RWPE1 (cell line): ENCODE data around the gene EIF3I.

Experiments
- CTCF ChIA-PET: fragments of 350-600 bp; sonication (Branson Sonifier 250); formaldehyde crosslinking; extraction: SDS; loops from one replicate; lab custom pipeline; 2021; lab: Yijun Ruan, JAX
- POLR2A ChIA-PET: fragments of 400-600 bp; formaldehyde crosslinking; extraction: SDS; loops from one replicate; lab custom pipeline; 2020; ENCODE audit warnings: antibody characterized with exemption; ENCODE audit not compliant: low non-redundant PET; lab: Yijun Ruan, JAX
- DNase-seq: peaks from one replicate; pipeline ENCODE4 v3.0.0; 2012; ENCODE audit warnings: low spot score
- H3K27ac ChIP-seq: fragments of 450-650 bp; 2 replicates; pipeline ENCODE4 v1.5.1; 2017
- TF ChIP-seq, protein P1 (sequence below): fragments of 450-650 bp; conservative IDR thresholded peaks from 2 replicates; pipeline ENCODE4 v1.5.1; 2017; ENCODE audit warnings: low read depth, mild to moderate bottlenecking

EIF3I gene

DNA sequence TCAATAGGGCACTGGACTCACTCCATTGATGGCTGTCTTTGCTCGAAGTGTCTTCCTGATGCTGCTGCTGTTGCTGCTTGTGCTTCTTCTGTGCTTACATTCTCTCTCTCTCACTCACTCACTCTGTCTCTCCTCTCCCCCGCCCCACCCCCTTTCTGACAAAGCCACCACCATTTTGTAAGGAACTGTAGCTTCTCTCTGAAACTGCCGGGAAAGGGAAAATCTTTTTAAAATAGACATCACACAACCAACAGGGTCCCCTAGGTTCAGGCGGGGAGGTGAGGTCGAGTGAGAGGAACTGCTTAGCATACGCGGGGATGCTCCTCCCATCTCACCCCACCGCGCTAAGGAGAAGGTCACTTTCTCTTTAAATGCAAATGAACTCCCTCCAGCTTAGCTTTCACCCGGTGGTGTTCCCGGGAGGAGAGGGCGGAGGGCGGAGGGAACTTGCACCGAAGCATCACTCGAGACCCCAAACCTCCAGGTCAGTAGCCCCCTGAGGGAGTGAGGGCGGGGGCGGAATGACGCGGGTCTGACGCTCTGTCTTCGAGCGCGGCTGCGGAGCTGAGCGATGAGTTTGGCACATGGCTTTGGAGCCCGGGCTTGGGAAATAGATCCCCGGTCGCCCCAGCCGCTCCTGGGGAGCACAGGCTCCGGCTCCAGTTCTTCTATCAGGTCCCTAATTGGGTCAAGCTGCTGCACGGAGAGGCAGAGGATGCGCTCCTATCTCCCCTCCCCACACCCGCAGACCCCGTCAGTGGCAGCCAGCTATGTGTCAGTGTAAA lies 21.8 kb upstream of the EIF3I start, which contains the start of gene CCDC28B:
Gene CCDC28B, plus strand, starts transcription at position 370 of the 785 bp plus-strand sequence. CDS start 1,341 bp downstream, outside the sequence.
- ChIA-PET CTCF (no interaction called here), POLR2A (interaction anchor here (0.6 to 0.7 kb wide), 2 partner anchors 10 to 15 kb away, joined by 3 to 5 read pairs; no protein-coding TSS in a partner anchor)
- TF ChIP-seq, protein P1, sequence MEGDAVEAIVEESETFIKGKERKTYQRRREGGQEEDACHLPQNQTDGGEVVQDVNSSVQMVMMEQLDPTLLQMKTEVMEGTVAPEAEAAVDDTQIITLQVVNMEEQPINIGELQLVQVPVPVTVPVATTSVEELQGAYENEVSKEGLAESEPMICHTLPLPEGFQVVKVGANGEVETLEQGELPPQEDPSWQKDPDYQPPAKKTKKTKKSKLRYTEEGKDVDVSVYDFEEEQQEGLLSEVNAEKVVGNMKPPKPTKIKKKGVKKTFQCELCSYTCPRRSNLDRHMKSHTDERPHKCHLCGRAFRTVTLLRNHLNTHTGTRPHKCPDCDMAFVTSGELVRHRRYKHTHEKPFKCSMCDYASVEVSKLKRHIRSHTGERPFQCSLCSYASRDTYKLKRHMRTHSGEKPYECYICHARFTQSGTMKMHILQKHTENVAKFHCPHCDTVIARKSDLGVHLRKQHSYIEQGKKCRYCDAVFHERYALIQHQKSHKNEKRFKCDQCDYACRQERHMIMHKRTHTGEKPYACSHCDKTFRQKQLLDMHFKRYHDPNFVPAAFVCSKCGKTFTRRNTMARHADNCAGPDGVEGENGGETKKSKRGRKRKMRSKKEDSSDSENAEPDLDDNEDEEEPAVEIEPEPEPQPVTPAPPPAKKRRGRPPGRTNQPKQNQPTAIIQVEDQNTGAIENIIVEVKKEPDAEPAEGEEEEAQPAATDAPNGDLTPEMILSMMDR: no peak
- DNase-seq: peak; percentile 54
- H3K27ac ChIP-seq: peak within 1 kb of the TSS; percentile 71

DNA sequence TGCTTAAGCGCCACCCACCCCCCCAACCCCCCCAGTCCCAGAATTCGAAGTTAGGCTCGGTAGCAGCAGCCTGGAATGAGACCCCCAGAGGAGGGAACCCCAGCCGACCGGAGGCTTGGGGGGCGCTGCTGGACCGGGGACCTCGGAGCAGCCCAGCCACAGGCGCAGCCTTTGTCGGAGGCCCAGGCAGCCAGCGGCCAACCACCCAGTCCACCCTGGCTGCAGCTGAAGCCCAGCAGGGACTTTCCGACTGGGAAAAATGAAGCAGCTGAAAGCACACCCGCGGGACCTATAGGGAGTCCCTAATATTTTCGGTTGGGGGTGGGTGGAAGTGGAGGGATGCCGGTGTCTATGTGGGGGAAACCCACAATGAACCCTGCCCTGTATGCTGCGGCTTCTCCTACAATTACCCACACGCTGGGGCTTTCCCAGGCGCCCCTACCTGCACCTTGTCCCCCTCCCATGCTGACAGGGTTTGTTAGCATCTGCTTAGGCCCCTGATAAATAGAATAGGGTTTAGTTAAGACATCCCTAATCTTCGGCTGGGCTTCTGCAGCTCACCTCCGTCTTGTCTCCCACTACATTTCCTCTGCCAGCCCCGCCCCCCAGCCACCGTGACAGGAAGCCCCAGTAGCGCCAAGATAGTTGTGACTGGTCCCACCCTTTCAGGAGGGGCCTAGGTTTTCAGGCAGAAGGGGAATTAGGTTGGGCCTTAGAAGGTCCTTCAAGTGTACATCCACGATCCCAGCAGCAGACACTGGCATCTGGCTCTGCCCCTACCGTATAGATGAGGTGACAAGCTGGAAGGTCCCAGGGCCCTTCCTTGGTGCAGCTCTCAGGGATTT lies 21.0 kb upstream of the EIF3I start:
- DNase-seq: no peak
- POLR2A ChIA-PET: interaction anchor here (0.7 kb wide), 1 partner anchor 14 kb away, joined by 3 read pairs; no protein-coding TSS in a partner anchor
- peak overlapping the region; percentile 71 for H3K27ac ChIP-seq
- CTCF ChIA-PET: interaction anchor here (1.2 kb wide), 1 partner anchor 14 kb away, joined by 5 read pairs; no protein-coding TSS in a partner anchor
- TF ChIP-seq, protein P1: no peak

DNA sequence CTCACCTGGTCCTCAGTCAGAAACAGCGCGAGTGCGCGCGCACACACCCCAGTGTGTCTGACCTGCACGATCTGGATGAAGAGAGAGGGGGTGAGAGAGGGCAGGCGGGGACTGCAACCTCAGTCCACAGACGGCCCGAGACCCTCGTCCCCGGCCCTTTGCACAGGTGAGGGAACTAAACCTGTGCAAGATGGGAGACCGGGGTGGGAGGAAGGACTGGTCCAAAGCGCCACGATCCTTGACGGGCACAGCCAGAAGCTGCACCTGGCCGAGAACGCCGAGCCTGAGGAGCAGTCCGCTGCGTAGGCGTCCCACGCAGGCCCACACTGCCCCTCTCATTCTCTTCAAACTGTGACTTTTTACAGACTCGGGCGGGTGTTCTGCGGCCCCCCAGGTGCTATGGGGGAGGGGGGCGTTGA lies 17.3 kb upstream of the EIF3I start:
- peak overlapping the region; percentile 65 for H3K27ac ChIP-seq

DNA sequence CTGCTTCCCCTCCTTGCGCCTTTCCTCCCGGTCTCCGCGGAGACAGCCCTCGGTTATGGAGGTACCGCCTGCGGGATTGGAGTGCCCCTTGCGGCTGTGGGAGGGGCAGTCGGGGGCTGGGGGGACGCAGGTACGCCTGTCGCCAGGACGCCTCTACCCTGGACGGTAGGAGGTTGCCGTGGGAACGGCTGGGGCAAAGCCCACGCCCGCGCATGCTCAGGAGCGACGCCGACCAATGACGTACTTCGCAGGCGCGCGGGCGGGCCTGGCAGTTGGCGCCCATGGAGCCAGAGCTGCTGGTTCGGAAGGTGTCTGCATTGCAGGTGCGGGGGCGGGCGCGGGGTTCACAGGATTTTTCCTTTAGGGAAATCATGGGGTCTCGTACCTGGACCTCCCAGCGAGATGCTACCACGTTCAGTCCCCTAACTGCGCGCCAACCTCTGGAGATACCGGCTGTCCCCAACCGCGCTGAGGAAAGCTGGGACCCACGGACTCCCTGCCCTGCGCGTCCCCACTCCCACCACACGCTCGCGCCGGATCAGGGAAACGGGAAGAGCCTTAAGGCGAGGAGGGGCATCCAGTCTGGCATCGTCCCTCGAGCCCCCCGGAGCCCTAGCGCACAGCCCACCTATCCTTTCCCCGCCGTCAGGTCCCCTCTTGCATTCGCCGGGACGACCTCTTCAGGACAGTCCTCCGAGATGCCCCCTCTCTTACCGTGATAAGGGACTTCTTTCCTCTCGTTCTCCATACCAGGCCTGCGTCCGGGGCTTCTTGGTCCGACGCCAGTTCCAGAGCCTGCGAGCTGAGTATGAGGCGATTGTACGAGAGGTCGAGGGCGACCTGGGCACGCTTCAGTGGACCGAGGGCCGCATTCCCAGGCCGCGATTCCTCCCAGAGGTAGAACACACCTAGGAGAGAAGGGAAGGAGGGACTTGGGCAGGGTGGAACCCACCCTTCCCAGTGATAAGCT lies 16.5 kb upstream of the EIF3I start, which contains the start of gene IQCC:
Gene IQCC, plus strand, starts transcription at position 271 of the 970 bp plus-strand sequence. Its CDS starts 11 bp downstream, at position 282.
- H3K27ac ChIP-seq: peak within 1 kb of the TSS; percentile 65
- POLR2A ChIA-PET: interaction anchor here (0.6 to 0.7 kb wide), 2 partner anchors 26 to 51 kb away, joined by 5 read pairs; partner anchors contain the start of gene TXLNA
- CTCF ChIA-PET: interaction anchor here (0.6 to 2.2 kb wide), 2 partner anchors 10 to 31 kb away, joined by 3 to 11 read pairs; no protein-coding TSS in a partner anchor
- DNase-seq: peak; percentile 85
- TF ChIP-seq, protein P1: no peak

More for the DNA sequence above, 17.3 kb upstream of the EIF3I start:
- POLR2A ChIA-PET: interaction anchor here (0.7 kb wide), 1 partner anchor 25 kb away, joined by 5 read pairs; the partner anchor contains the start of gene TXLNA
- CTCF ChIA-PET: interaction anchor here (2.2 kb wide), 1 partner anchor 11 kb away, joined by 11 read pairs; no protein-coding TSS in a partner anchor
- no peak for DNase-seq
- TF ChIP-seq, protein P1: no peak

DNA sequence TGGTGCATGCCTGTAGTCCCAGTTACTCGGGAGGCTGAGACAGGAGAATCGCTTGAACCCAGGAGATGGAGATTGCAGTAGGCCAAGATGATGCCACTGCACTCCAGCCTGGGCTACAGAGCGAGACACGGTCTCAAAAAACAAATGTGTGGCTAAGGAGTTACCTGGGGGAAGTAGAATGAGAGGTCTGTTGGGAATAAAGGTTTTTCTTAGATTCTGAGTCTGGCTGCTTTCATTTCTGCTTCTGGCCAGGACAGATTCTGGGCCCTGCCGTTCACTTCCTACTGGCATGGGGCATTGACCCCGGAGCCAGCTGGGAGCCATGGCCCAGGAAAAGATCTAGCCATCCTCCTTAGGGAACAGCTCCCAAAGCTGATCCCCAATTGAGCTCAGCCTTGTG lies 13.7 kb upstream of the EIF3I start:
- ChIA-PET CTCF (no interaction called here), POLR2A (no interaction called here)
- H3K27ac ChIP-seq: peak overlapping the region; percentile 52
- TF ChIP-seq, protein P1: no peak
- DNase-seq: no peak
